Ishikawa (cell line): ENCODE measurements around the gene BEND7.

Source experiments
- TEAD4 ChIP-seq: IDR thresholded peaks from 2 replicates; pipeline ENCODE4 v1.6.1; 2012
- YY1 ChIP-seq: IDR thresholded peaks from 2 replicates; pipeline ENCODE4 v1.6.1; 2012; ENCODE audit warnings: low read depth

DNA sequence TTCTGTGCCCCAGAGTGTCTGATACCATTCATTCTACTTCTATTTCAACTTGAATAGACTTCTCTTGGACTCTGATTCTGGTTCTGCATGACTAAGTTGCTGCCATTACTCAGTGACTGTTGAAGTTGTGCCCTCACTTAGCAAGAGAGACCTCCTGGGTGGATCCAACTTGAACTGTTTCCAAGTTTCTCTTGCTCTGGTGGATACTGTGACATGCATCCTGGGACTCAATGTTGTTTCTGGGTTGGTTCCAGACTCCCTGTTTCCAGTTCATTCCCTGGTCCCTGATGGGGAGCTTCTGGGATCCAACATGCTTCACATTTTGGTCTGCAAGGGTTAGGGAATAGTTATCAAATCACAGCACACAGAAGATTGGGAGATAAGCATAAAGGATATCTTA is 31.8 kb upstream of the BEND7 start:
- TF ChIP-seq YY1: peak; percentile 74
- peak; percentile 88 for TF ChIP-seq TEAD4
